Upper lobe of left lung (tissue), 4 donors: ENCODE results near the gene EGLN1.

ENCODE experiments used
- CTCF ChIP-seq, 6 experiments: fragments of 450-650 bp in 4 of 6; fragments of 200-600 bp in 2 of 6; sonication (generic) in 2 of 6; IDR thresholded peaks; one replicate each; pipeline ENCODE4 v1.5.1; 2016 to 2019; ENCODE audit warnings: antibody characterized with exemption in 6 of 6
- EP300 ChIP-seq, 4 donors: sonication (generic); formaldehyde crosslinking; IDR thresholded peaks; one replicate each; pipeline ENCODE4 v1.5.1; 2017; ENCODE audit warnings: antibody characterized with exemption in 4 of 4, control low read depth in 2 of 4
- POLR2A ChIP-seq, 4 donors: fragments of 450-650 bp; IDR thresholded peaks; one replicate each; pipeline ENCODE4 v1.5.1; 2016 to 2017; ENCODE audit warnings: antibody characterized with exemption in 4 of 4, mild to moderate bottlenecking in 2 of 4
- POLR2AphosphoS5 ChIP-seq, 2 donors: sonication (generic); formaldehyde crosslinking; IDR thresholded peaks; one replicate each; pipeline ENCODE4 v1.5.1; 2017; ENCODE audit warnings: antibody characterized with exemption in 2 of 2

DNA sequence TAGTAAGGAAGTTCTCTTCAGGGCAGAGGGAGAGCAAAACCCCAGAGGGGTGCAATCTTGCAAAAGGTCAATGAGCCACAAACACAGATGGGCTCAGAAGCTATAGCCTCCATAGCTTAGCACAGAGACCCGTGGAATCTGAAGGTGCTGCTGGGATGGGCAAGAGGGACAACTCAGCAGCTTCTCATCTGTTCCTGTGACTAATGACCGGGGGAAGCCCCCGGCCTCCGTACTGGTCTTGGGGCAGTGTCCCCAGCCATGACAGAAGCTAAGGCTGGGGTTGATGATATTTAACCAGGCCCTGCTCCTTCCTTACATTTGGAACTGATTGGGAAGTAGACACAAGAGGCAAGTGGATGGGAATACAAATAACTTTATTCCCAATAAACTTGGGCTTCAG is 103.5 kb downstream of the EGLN1 start:
- TF ChIP-seq CTCF (IDR thresholded peaks at IDR 0.05) (no peak), POLR2AphosphoS5 (IDR thresholded peaks at IDR 0.05) (no peak), POLR2A (IDR thresholded peaks at IDR 0.05) (no peak), EP300 (IDR thresholded peaks at IDR 0.05) (no peak)
